Mesodermal cell (in vitro differentiated cells): Measurements from ENCODE around the gene ATG5.

ENCODE experiments used
- H3K27ac ChIP-seq: 2 replicates; pipeline ENCODE4 v1.7.0; 2013; ENCODE audit warnings: mild to moderate bottlenecking, low read depth, low read length, moderate library complexity; ENCODE audit not compliant: severe bottlenecking
- H3K36me3 ChIP-seq: 2 replicates; pipeline ENCODE4 v1.7.1; 2013; ENCODE audit warnings: mild to moderate bottlenecking, low read length, moderate library complexity; ENCODE audit not compliant: control insufficient read depth, insufficient read depth
- H3K4me1 ChIP-seq: one replicate; pipeline ENCODE4 v1.7.1; 2013; ENCODE audit warnings: mild to moderate bottlenecking, low read length; ENCODE audit not compliant: insufficient read depth, control insufficient read depth, poor library complexity, severe bottlenecking
- H3K4me3 ChIP-seq: 2 replicates; pipeline ENCODE4 v1.7.0; 2013; ENCODE audit warnings: low read length, control low read depth, mild to moderate bottlenecking; ENCODE audit not compliant: insufficient read depth, poor library complexity, severe bottlenecking; ENCODE audit errors: extremely low read depth
- H3K9me3 ChIP-seq: 2 replicates; pipeline ENCODE4 v1.7.1; 2013; ENCODE audit warnings: mild to moderate bottlenecking, low read length, moderate library complexity; ENCODE audit not compliant: control insufficient read depth
- WGBS, 2 experiments: methylation state at CpG; one replicate each; pipeline ENCODE4 v1.1.5; 2013; ENCODE audit warnings: missing lambda C conversion rate in 2 of 2; ENCODE audit not compliant: insufficient coverage in 2 of 2; 5-methylcytosine and 5-hydroxymethylcytosine counted together

ATG5 gene

DNA sequence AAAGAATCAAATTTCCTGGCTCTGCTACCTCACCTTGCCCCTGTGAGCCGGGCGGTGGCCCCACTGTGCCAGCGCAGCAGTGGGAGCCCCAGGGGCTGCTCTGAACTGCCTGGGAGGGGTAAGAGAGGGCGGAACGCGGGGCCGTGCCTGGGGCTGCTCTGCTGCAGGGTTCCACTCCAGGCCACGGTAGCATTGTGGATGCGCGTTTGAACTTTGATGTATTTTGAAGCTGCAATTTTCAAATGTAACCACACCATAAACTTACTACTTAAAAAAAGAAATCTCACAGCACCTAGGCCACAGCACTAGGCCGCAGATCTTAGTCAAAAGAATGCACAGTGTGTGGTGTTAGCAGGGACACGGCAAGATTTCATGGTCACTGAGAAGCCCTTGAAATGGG, 181.9 kb downstream of the ATG5 start:
- Histone ChIP-seq H3K27ac (no peak overlapping the region), H3K4me1 (peaks cover 3% of the 10 kb centered on the region), H3K4me3 (no peak overlapping the region), H3K9me3 (no peaks in the 10 kb centered on the region), H3K36me3 (no peaks in the 10 kb centered on the region)
- 84 to 86% methylated on average over 5 to 8 of the region's 12 CpGs for WGBS, 2 experiments

DNA sequence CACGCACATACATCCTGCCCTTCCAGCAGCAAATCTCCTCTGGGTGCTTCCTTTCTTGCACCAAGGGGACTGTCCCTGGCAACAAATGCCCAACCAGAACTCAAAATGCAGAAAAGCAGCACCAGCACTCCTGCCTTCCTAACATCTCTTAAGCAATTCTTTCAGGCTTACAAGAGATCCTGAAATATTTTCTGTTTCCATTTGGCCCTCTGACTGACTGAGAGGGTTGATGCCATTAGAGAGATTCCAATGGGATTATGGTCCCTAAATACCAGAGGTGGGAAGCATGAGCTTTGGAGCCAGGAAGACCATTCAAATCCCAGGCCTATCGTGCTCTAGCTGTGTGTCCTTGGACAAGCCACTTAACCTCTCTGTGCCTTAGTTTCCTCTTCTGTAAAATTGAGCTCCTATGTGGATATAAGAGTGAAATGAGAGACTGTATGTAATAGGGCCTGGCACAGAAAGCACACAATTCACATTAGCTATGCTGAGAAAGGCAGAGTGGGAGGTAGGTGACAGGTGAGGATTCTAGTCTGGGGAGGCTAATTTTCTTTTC, 182.6 kb downstream of the ATG5 start:
- Histone ChIP-seq H3K4me1 (peaks cover 3% of the 10 kb centered on the region), H3K9me3 (no peaks in the 10 kb centered on the region), H3K36me3 (no peaks in the 10 kb centered on the region), H3K4me3 (no peak overlapping the region), H3K27ac (no peak overlapping the region)
- 93% methylated on average over 2 of the region's 2 CpGs; no CpG with 5 or more reads in 1 of the 2 experiments for WGBS, 2 experiments

DNA sequence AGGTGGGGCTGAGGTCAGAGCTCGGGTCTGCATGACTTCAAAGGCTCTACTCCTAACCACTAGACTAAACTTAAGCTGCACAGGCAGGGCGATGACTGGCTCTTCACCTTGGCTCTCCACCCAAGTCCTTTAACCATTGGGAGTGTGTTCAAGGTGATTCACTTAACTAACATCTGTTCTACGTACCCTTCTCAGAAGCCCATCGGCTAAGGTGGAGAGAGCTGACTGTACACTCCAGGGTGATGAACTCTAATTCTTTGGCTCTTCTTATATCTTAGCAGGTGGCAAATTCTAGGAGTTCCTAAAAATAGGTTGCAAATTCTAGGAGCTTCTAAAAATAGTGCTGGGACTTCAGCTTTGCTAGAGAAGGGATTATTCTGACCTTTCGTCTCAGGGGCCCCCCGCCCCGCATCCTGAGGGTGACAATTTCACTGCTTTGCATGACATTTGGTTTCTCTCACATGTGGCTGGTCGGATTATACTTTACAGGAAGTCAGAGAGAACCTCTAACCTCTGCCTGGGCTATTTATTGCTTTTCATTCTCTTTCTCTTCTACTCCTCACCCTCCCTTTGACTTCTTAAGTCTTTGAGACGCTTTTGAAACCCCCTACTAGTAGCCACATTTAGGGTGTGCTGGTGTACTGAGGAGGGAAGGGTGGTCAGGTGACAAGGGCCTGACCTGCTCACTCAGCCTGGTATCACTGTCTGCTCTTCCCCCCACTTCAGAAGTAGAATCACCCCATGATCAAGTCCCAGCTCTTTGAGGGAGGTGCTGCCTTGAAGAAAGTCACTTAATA, 183.9 kb downstream of the ATG5 start:
- H3K36me3 ChIP-seq = no peaks in the 10 kb centered on the region
- 87 to 95% methylated on average over 5 to 8 of the region's 9 CpGs for WGBS, 2 experiments
- H3K4me1 ChIP-seq = peaks cover 3% of the 10 kb centered on the region
- H3K27ac ChIP-seq = no peak overlapping the region
- no peak overlapping the region for H3K4me3 ChIP-seq
- no peaks in the 10 kb centered on the region for H3K9me3 ChIP-seq

- H3K4me3 ChIP-seq = no peak overlapping the region
- no peaks in the 10 kb centered on the region for H3K9me3 ChIP-seq
- no peak overlapping the region for H3K27ac ChIP-seq
- H3K4me1 ChIP-seq = peaks cover 4% of the 10 kb centered on the region
- H3K36me3 ChIP-seq = no peaks in the 10 kb centered on the region
- 92 to 97% methylated on average over 6 of the region's 6 CpGs for WGBS, 2 experiments
These were observed 187.4 kb downstream of the ATG5 start for GRCh38 chr6:106138151-106138550.

GRCh38 chr6:106136845-106137244, 188.7 kb downstream of the ATG5 start:
- peaks cover 4% of the 10 kb centered on the region for H3K4me1 ChIP-seq
- H3K9me3 ChIP-seq = no peaks in the 10 kb centered on the region
- H3K4me3 ChIP-seq = no peak overlapping the region
- no peaks in the 10 kb centered on the region for H3K36me3 ChIP-seq
- 87 to 100% methylated on average over 2 to 4 of the region's 5 CpGs for WGBS, 2 experiments
- no peak overlapping the region for H3K27ac ChIP-seq

GRCh38 chr6:106135911-106136571, 189.5 kb downstream of the ATG5 start:
- Histone ChIP-seq H3K4me1 (peaks cover 4% of the 10 kb centered on the region), H3K9me3 (no peaks in the 10 kb centered on the region), H3K27ac (no peak overlapping the region), H3K36me3 (no peaks in the 10 kb centered on the region), H3K4me3 (no peak overlapping the region)
- WGBS, 2 experiments = 92 to 97% methylated on average over 9 to 10 of the region's 16 CpGs

DNA sequence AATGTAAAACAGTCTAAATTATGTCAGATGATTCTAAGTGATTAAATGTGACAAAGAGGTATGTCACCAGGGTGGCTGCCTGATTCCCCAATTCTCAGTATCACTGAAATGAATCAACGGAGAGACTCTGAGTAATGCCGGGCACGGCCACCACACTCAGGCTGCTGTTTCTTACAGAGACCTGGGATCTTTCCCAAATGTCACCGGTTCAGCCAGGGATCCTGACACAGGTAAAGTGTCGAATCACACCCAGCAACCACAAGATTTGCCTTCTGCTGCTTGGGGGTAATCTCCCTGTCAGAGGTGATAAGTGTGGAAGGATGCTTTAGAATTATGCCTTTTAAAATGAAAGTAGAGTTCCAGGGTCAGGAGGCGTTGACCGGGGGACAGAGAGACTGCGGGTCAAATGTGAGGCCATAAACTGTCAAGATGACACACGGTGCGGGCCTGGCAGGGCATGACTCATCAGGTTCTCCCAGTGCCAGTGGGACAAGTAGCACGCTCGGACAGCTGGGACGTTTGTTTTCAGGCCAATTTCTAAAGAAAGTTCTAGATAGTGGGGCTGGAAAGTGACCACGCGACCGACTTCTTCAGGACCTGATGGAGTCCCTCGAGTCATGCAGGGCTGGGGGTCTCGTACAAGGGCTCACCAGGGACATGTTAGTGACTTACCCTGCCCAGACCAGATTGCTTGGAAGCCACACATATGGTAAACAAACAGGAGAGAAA, 190.5 kb downstream of the ATG5 start:
- Histone ChIP-seq H3K36me3 (no peaks in the 10 kb centered on the region), H3K27ac (no peak overlapping the region), H3K4me3 (no peak overlapping the region), H3K9me3 (no peaks in the 10 kb centered on the region), H3K4me1 (peaks cover 4% of the 10 kb centered on the region)
- 88 to 91% methylated on average over 15 to 16 of the region's 18 CpGs for WGBS, 2 experiments
